Osteocyte (in vitro differentiated cells): ENCODE measurements around the gene IFI27. TPM values are rescaled to one million over a fixed set of nuclear protein-coding genes. Genes with fewer than 3 reads are reported as not detected.

Source experiments
- DNase-seq: peaks from one replicate; pipeline ENCODE4 v3.0.0; 2021; ENCODE audit warnings: mixed read lengths; ENCODE audit not compliant: unreplicated experiment; ENCODE audit errors: extremely low spot score
- H3K27ac Mint-ChIP-seq: one replicate; pipeline ENCODE4 v1.8.0; 2021; ENCODE audit warnings: mild to moderate bottlenecking, mixed read lengths; ENCODE audit not compliant: unreplicated experiment
- H3K27me3 Mint-ChIP-seq: one replicate; pipeline ENCODE4 v1.8.0; 2021; ENCODE audit warnings: mixed read lengths; ENCODE audit not compliant: unreplicated experiment
- H3K36me3 Mint-ChIP-seq: one replicate; pipeline ENCODE4 v1.8.0; 2021; ENCODE audit warnings: mixed read lengths; ENCODE audit not compliant: unreplicated experiment
- H3K4me1 Mint-ChIP-seq: one replicate; pipeline ENCODE4 v1.8.0; 2021; ENCODE audit warnings: mixed read lengths; ENCODE audit not compliant: unreplicated experiment
- H3K4me3 Mint-ChIP-seq: one replicate; pipeline ENCODE4 v1.8.0; 2021; ENCODE audit warnings: mild to moderate bottlenecking, moderate library complexity, mixed read lengths; ENCODE audit not compliant: unreplicated experiment
- H3K9me3 Mint-ChIP-seq: one replicate; pipeline ENCODE4 v1.8.0; 2021; ENCODE audit warnings: mixed read lengths; ENCODE audit not compliant: unreplicated experiment
- CTCF ChIP-seq: fragments of 200-600 bp; sonication (generic); IDR thresholded peaks from 2 replicates; pipeline ENCODE4 v1.5.0; 2021; ENCODE audit warnings: antibody characterized with exemption, mild to moderate bottlenecking, moderate library complexity
- total RNA-seq: library from RNA; stranded (reverse); gene quantifications from 2 replicates; pipeline ENCODE4 v1.2.1, GENCODE V29; 2021

Gene IFI27
- total RNA-seq, 1 donor from 2014 or later: 2.6 TPM

GRCh38 chr14:94115058-94115591, 4.6 kb downstream of the IFI27 start:
- peaks cover 11% of the 10 kb centered on the region for H3K27me3 Mint-ChIP-seq
- DNase-seq: no peak
- no peak overlapping the region for H3K4me3 Mint-ChIP-seq
- TF ChIP-seq CTCF: no peak
- no peaks in the 10 kb centered on the region for H3K36me3 Mint-ChIP-seq
- H3K27ac Mint-ChIP-seq: no peak overlapping the region
- H3K9me3 Mint-ChIP-seq: no peaks in the 10 kb centered on the region
- peaks cover 9% of the 10 kb centered on the region for H3K4me1 Mint-ChIP-seq

- no peak overlapping the region for H3K27ac Mint-ChIP-seq
- TF ChIP-seq CTCF: no peak
- DNase-seq: no peak
Measured at GRCh38 chr14:94115631-94116030, 5.1 kb downstream of the IFI27 start.

GRCh38 chr14:94116701-94117100, 6.2 kb downstream of the IFI27 start:
- no peak overlapping the region for H3K4me3 Mint-ChIP-seq
- DNase-seq: no peak
- no peaks in the 10 kb centered on the region for H3K36me3 Mint-ChIP-seq

More at GRCh38 chr14:94115631-94116030, 5.1 kb downstream of the IFI27 start:
- Mint-ChIP-seq H3K4me3 (no peak overlapping the region), H3K9me3 (peaks cover 2% of the 10 kb centered on the region), H3K4me1 (peaks cover 8% of the 10 kb centered on the region), H3K36me3 (no peaks in the 10 kb centered on the region), H3K27me3 (peaks cover 11% of the 10 kb centered on the region)

GRCh38 chr14:94117856-94118255, 7.3 kb downstream of the IFI27 start:
- peaks cover 6% of the 10 kb centered on the region for H3K9me3 Mint-ChIP-seq
- H3K4me3 Mint-ChIP-seq: no peak overlapping the region
- H3K4me1 Mint-ChIP-seq: peaks cover 23% of the 10 kb centered on the region
- no peak for DNase-seq
- H3K27ac Mint-ChIP-seq: no peak overlapping the region
- H3K27me3 Mint-ChIP-seq: peaks cover 11% of the 10 kb centered on the region
- no peak for TF ChIP-seq CTCF
- H3K36me3 Mint-ChIP-seq: no peaks in the 10 kb centered on the region

More at GRCh38 chr14:94116701-94117100, 6.2 kb downstream of the IFI27 start:
- H3K9me3 Mint-ChIP-seq: peaks cover 6% of the 10 kb centered on the region
- H3K4me1 Mint-ChIP-seq: peaks cover 18% of the 10 kb centered on the region
- no peak overlapping the region for H3K27ac Mint-ChIP-seq
- no peak for TF ChIP-seq CTCF
- peaks cover 11% of the 10 kb centered on the region for H3K27me3 Mint-ChIP-seq

GRCh38 chr14:94119071-94119470, 8.5 kb downstream of the IFI27 start:
- Mint-ChIP-seq H3K9me3 (peaks cover 6% of the 10 kb centered on the region), H3K36me3 (no peaks in the 10 kb centered on the region), H3K4me1 (peaks cover 23% of the 10 kb centered on the region), H3K4me3 (no peak overlapping the region), H3K27me3 (peaks cover 11% of the 10 kb centered on the region), H3K27ac (no peak overlapping the region)
- no peak for DNase-seq
- no peak for TF ChIP-seq CTCF
